Tibial nerve (tissue), 3 donors: ENCODE data around the gene DSTYK.

ENCODE experiments used
- CTCF ChIP-seq, 5 experiments: fragments of 200-600 bp in 3 of 5; fragments of 450-650 bp in 2 of 5; sonication (generic) in 3 of 5; IDR thresholded peaks; one replicate each; pipeline ENCODE4 v1.5.1; 2016 to 2019; ENCODE audit warnings: antibody characterized with exemption in 5 of 5, mild to moderate bottlenecking in 3 of 5, moderate library complexity in 2 of 5
- POLR2A ChIP-seq, 2 donors: fragments of 450-650 bp; IDR thresholded peaks; one replicate each; pipeline ENCODE4 v1.6.1; 2017; ENCODE audit warnings: antibody characterized with exemption in 2 of 2, mild to moderate bottlenecking in 2 of 2, moderate library complexity in 2 of 2

GRCh38 chr1:205111354-205111753 is 100.1 kb downstream of the DSTYK start:
- TF ChIP-seq CTCF (IDR thresholded peaks at IDR 0.05), result no peak
- no peak for TF ChIP-seq POLR2A (IDR thresholded peaks at IDR 0.05)
